Measurements from ENCODE around the gene TOM1L1.

The TOM1L1 gene

DNA sequence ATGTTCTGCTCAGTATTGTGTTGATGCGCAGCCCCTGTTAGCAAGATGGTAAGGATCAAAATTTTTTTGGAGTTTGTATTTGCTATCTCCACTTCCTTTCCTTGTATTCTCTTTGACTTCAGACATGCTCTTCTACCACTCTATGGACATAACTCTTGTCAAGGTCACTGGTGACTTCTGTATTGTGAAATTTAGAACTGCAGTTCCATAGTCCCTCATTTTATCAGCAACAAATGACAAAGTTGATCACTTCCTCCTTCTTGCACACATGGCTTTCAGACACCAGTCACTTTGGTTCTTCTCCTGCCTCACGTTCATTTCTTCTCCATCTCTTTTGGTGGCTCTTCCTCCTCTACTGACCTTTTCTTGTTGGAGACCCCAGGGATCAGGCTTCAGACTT is 46.7 kb downstream of the TOM1L1 start:
- DNase-seq (ENCODE audit: low read depth in 2 of 2), result no peak

- no peak for DNase-seq (ENCODE audit: low read depth in 2 of 2)
These were observed 47.7 kb downstream of the TOM1L1 start for GRCh38 chr17:54948380-54948779.

DNA sequence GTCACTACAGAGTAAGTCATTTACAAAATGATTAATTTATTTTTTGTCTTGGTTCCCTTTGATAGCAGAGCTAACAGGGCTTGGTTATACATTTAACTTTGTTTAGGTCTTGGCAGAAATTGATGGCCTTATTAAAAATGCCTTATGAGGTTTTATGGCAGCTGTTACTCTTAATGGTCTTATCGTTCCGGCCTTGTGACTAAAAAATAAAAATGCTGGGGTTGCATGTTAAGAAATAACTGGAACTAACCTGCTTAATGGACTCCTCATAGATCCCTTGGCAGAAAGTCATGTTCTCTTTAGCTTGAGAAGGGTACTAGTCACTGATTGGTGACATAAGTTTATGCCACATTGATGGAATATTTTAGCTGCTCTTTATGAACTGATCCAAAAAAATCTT is 49.5 kb downstream of the TOM1L1 start:
- DNase-seq (ENCODE audit: low read depth in 2 of 2), result no peak

DNA sequence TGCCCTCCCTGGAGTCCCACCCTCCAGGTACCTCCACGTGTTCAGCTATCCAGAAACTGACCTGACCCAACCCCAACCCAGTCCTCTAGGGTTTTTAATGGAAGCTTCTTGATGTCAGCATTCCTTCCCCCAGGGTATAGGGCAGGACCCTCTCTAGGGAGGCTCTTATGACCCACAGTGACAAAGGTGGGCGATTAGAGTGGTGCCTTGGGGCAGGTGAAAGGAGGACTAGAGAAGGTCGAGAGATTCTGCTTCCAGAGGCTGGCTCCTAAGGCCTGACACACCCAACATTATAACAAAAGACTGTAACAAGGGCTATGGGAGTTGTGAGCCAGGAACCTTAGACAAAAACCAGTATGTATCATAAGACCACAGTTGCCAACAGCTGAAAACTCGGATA is 50.6 kb downstream of the TOM1L1 start:
- no peak for DNase-seq (ENCODE audit: low read depth in 2 of 2)

DNA sequence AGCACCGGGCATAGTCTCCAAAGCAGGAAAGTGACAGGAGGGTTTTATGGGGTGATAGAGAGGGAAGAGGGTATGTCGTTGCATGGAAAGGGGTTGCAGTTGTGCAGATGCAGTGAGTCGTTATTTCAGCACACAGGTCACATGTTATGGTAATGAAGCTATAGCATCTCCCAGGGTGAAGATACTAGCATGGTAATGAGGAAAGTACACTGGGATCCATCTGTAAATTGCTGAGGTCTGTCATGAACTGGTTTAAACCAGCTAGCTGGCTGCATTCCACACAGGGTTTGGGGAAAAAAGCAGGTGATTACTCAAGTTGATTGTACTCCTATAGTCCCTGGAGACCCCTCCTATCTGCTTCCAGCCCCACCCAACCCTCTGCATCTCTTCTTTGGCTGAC is 56.1 kb downstream of the TOM1L1 start:
- DNase-seq (ENCODE audit: low read depth in 2 of 2), result no peak

DNA sequence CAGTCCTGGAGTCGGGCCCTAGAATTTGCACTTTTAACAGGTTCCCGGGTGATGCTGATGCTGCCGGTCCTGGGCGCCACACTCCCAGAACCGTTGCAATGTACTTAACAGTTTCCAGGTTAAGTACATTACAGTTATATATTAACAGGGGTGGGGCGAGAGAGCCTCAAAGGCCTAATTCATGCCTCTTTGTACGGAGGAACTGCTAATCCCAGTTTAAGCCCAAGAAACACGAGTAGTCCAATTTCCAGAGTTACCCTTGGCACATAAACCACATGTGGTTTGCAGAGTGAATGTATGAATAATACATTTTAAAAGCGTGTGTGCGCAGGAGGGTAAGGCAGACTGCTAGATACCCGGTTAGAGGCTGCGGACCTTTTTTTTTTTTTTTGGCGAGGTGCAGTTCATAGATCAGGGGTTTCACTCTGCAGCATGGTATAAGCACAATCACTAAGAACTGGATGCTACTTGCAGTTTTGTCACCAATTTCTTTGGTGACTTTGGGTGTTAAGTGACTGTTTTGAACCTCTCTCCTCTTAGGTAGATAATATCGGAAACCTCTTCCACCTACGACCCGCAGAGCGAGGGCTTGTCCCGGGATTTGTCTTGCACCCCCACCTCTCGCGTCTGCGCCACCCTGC is 67.1 kb downstream of the TOM1L1 start:
- peak in 1 of 2 donors; percentile 40 for DNase-seq (ENCODE audit: low read depth in 2 of 2)

DNA sequence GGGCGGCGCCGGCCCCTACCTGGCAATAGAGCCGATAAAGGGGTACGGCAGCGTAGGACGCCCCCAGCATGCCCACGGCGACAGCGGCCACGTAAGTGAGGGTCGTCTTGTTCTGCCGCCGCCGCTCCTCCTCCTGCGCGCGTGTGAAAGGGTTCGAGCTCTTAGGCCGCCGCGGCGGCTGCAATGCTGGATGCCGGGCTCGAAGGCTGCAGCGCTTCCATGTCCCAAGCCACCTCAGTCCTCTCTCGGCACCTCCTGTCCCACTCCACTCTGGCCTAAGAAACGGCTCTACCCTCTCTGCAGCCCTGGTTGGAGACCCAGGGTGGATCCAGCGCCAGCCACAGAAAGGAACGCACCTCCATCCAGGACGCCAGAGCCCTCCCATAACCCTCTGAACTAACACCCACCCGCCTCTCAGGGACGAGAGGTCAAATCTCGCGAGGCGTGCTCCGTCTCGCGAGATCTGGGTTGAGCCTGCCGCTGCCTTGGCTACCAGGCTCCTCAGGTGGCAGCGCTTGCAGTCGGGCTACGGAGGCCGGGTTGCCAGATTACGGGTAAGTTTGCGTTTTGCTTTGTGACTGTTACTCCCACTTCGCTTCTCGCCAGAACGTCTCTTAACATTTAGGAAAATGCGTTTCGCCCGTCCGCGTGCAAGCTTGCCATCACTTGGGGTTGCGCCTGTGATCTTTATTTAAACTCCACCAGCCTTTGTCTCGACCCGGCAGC is 67.8 kb downstream of the TOM1L1 start, which contains the start of the genes COX11 and STXBP4:
Gene COX11, minus strand, starts transcription at position 393 of the 726 bp plus-strand sequence. Its CDS starts 8 bp downstream, at position 385.
Gene STXBP4, plus strand, starts transcription at position 504 of the 726 bp plus-strand sequence. CDS start 17,455 bp downstream, outside the sequence.
- peak; percentile 90 to 91 for DNase-seq (ENCODE audit: low read depth in 2 of 2)

- no peak for DNase-seq (ENCODE audit: low read depth in 2 of 2)
These were observed 68.3 kb downstream of the TOM1L1 start for GRCh38 chr17:54968988-54969332.

- no peak for DNase-seq (ENCODE audit: low read depth in 2 of 2)
These were observed 69.3 kb downstream of the TOM1L1 start for GRCh38 chr17:54969658-54970572.

DNA sequence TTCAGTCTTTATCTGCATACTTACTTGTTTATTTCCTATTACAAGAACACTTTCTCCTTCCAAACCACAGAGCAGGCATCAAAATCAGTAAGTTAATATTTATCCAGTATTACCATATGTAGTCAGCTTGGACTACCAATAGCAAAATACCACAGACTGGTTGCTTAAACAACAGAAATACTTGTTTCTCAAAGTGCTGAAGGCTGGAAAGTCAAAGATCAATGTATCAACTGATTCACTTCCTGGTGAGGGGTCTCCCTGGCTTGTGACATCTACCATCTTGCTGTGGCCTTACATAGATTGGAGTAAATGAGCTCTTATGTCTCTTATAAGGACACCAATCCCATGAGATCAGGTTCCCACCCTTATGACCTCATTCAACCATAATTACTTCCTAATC is 70.5 kb downstream of the TOM1L1 start:
- no peak for DNase-seq (ENCODE audit: low read depth in 2 of 2)

DNA sequence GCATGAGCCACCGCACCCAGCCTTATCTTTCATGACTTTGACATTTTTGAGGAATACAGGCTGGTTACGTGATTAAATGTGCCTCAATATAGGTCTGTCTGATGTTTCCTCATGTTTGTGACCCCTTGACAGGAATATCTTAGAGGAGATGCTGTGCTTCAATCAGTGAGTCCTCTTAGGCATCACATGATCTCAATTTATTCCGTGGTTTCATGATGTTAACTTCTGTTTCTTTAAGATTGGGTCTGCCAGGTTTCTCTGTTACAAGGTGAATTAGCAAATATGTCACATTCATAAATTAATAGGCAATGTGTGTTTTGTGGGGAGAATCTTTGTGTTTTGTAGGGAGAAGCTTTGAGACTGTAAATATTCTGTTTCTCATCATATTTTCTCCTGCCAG is 71.2 kb downstream of the TOM1L1 start:
- DNase-seq (ENCODE audit: low read depth in 2 of 2), result no peak

- no peak for DNase-seq (ENCODE audit: low read depth in 2 of 2)
These were observed 71.9 kb downstream of the TOM1L1 start for GRCh38 chr17:54972406-54973138.

DNA sequence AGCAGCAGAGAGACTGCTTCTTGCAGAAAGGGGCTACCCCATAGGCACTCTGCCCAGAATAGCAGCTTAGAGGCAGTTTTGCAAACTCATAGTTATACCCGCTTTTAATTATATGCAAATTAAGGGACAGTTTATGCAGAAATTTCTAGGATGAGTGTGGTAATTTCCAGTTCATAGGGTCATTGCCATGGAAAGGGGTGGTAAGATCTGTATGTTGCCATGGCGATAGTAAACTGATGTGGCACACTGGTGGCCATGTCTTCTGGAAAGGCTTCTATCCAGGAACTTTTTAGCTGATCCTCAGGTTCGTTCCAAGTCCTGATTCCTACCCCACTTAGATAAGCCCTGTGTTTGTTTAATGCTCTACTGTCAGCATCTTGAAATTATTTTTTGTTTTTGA is 74.1 kb downstream of the TOM1L1 start:
- DNase-seq (ENCODE audit: low read depth in 2 of 2), result no peak

DNA sequence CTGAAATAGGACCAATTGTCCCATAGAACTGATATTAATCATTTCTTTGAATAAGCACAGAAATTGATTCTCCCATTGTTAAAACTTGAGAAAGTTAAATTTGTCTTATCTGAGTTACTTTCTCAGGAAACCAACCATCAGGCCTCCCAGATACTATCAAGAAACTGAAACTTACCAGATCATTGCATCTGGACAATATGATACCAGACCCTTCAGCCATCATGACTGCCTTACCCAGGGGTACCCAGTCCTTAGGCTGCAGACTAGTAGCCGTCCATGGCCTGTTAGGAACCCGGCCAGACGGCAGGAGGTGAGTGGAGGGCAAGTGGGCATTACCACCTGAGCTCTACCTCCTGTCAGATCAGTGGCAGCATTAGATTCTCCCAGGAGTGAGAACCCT is 75.7 kb downstream of the TOM1L1 start:
- DNase-seq (ENCODE audit: low read depth in 2 of 2), result no peak

GRCh38 chr17:54977744-54978143 is 77.1 kb downstream of the TOM1L1 start:
- no peak for DNase-seq (ENCODE audit: low read depth in 2 of 2)

GRCh38 chr17:54979657-54980056 is 79.0 kb downstream of the TOM1L1 start:
- DNase-seq (ENCODE audit: low read depth in 2 of 2), result no peak

- no peak for DNase-seq (ENCODE audit: low read depth in 2 of 2)
These were observed 79.7 kb downstream of the TOM1L1 start for GRCh38 chr17:54980375-54980774.

GRCh38 chr17:54982399-54982798 is 81.7 kb downstream of the TOM1L1 start:
- DNase-seq (ENCODE audit: low read depth in 2 of 2), result no peak

DNA sequence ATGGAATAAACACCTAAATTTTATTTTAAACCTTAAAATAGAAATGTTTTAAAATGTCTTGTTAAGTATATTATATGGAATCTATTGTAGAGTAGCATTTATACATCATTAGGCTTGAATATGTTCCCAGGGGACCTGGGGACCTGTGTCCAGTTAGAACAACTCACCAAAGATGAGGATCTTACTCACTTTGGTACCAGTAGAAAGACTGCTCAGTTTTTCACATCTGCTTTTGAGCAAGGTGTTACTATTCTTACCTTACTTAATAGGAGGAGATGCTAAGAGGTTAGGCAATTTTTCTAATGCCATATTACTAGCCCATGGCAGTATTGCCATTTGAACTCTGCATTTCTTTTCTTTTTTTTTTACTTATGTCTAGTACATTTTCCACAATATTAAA is 82.6 kb downstream of the TOM1L1 start:
- no peak for DNase-seq (ENCODE audit: low read depth in 2 of 2)

GRCh38 chr17:54985476-54985875 is 84.8 kb downstream of the TOM1L1 start:
- DNase-seq (ENCODE audit: low read depth in 2 of 2), result no peak

- no peak for DNase-seq (ENCODE audit: low read depth in 2 of 2)
These were observed 89.5 kb downstream of the TOM1L1 start for GRCh38 chr17:54990118-54990517.

DNA sequence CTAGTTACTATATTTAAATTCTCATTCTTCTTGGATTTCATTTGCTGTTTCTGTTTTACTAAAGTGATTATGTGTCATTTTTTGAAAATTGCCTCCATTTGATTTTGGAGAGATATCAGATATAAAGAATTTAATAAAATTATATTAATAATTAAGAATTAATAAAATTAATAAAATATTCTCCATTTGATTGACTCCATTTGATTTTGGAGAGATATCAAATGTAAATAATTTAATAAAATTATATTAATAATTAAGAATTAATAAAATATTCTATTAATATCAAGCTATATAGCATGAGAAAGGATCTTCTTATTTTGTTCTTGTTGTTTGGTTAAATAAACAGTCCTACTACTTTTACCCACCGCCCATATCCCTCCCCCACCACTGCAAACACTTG is 90.9 kb downstream of the TOM1L1 start:
- no peak for DNase-seq (ENCODE audit: low read depth in 2 of 2)
